Hindlimb muscle (tissue), 1 donor: ENCODE measurements around the gene TRIM46. TPM values are rescaled to one million over a fixed set of nuclear protein-coding genes. Genes with fewer than 3 reads are reported as not detected.
A peak's percentile ranks its signal among the peaks of the same experiment; 100 is the strongest.

Experiments
- DNase-seq: peaks from one replicate; pipeline ENCODE4 v3.0.0-alpha.2; 2013
- polyA plus RNA-seq: library from polyadenylated mRNA; unstranded; fragments of 120-200 nt; gene quantifications from one replicate; pipeline ENCODE4 v1.2.1, GENCODE V29; 2013; ENCODE audit not compliant: insufficient read length

Gene TRIM46, protein sequence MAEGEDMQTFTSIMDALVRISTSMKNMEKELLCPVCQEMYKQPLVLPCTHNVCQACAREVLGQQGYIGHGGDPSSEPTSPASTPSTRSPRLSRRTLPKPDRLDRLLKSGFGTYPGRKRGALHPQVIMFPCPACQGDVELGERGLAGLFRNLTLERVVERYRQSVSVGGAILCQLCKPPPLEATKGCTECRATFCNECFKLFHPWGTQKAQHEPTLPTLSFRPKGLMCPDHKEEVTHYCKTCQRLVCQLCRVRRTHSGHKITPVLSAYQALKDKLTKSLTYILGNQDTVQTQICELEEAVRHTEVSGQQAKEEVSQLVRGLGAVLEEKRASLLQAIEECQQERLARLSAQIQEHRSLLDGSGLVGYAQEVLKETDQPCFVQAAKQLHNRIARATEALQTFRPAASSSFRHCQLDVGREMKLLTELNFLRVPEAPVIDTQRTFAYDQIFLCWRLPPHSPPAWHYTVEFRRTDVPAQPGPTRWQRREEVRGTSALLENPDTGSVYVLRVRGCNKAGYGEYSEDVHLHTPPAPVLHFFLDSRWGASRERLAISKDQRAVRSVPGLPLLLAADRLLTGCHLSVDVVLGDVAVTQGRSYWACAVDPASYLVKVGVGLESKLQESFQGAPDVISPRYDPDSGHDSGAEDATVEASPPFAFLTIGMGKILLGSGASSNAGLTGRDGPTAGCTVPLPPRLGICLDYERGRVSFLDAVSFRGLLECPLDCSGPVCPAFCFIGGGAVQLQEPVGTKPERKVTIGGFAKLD
- polyA plus RNA-seq: 0.40 TPM

DNA sequence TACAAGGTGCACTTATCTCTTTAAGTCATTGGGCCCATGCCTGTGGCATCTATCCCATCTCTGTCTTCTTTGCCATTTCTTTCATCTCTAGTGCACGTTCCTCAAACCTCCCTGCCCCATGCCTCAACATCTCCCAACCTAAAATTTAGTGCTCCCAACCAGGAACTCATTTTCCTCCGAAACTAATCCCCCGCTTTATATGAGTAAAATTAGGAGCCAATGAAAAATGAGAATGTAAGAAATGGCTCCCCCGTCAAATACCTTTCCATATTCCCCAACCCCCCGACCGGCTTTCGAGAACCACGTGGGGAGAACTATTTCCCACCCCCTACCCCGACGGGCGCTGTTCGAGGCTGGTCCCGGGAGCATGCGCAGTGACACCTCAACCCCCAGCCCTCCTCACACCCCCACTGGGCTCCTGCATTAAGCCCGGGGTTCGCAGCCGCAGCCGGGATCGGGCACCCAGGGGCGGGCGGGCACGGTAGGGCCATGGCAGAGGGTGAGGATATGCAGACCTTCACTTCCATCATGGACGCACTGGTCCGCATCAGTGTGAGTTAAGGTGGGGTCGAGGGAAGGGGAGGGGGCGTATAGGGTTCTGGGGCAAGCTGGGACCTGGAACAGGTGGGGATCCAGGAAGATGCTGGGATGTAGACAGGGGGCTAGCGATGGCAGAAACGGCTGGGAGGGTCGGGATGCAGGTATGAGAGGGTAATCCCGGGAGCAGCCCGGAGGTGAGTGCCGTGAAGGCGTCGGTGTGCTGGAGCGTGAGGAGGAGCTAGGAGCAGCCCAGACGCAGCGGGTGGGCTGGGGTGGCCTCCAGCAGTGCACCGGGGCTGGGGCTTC, at the start of gene TRIM46:
Gene TRIM46 (plus strand): TSS at position 372 of the 846 bp plus-strand sequence. CDS start 118 bp downstream, at position 490.
- DNase-seq: no peak

- no peak for DNase-seq
Observed at GRCh38 chr1:155124503-155125463, 48.9 kb upstream of the TRIM46 start.

- DNase-seq: no peak
Observed at GRCh38 chr1:155125511-155125945, 48.1 kb upstream of the TRIM46 start.

DNA sequence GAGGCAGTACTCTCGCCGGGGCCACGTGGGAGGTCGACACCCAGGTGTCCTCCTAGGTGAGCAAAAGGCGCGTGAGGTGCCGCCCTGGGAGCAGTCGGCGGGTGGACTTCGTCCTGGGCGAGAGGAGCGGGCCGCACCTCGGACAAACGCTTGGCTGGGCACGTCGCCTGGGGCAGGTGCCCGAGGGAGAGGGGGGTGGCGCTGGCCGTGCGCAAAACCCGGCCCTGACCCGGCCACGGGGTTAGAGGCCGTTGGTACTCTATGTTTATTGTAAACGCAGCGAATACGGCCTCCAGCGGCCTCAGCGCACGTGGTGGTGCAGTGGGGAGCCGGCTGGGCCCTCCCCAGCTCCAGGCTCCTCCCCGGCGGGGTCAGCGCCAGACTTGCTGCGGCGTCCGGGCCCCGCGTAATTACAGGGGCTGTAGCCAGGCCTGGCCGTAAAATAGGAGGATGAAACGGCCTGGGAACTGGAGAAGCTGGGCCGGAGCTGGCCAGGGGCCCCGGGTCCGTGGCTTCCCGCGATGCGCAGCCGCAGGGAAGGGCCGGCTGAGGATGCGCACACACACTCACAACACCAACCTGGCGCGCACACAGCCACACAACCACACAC, 47.6 kb upstream of the TRIM46 start:
- peak; percentile 53 for DNase-seq

DNA sequence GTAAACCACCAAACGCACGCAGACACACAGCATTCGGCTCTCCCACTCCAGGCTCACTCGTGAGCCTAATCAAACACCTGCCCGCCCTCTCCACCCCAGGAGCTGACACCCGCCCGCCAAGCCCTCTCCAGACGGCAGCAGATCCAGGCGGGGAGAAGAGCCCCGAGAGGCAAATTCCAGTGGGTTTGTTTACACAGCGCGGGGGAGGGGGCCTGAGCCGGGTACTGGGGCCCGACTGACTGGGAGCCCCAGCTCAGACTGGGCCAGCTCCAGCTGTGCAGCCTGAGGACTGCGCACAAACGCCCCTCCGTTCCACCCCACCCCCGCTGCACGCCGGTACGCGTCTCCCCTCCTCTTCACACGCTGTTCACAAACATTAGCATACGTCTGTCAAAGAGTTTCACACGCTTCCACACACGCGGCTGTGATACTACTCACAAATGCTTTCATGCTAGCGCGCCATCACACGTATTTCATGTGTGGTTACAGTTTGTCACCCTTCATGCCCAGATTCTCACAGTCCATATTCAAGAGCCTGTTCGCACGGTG, 47.0 kb upstream of the TRIM46 start:
- no peak for DNase-seq

GRCh38 chr1:155127105-155127966, 46.3 kb upstream of the TRIM46 start, which contains the start of gene EFNA1:
Gene EFNA1, plus strand, starts transcription at chr1:155127876. Its CDS starts 102 bp downstream, at chr1:155127978.
- no peak for DNase-seq

DNA sequence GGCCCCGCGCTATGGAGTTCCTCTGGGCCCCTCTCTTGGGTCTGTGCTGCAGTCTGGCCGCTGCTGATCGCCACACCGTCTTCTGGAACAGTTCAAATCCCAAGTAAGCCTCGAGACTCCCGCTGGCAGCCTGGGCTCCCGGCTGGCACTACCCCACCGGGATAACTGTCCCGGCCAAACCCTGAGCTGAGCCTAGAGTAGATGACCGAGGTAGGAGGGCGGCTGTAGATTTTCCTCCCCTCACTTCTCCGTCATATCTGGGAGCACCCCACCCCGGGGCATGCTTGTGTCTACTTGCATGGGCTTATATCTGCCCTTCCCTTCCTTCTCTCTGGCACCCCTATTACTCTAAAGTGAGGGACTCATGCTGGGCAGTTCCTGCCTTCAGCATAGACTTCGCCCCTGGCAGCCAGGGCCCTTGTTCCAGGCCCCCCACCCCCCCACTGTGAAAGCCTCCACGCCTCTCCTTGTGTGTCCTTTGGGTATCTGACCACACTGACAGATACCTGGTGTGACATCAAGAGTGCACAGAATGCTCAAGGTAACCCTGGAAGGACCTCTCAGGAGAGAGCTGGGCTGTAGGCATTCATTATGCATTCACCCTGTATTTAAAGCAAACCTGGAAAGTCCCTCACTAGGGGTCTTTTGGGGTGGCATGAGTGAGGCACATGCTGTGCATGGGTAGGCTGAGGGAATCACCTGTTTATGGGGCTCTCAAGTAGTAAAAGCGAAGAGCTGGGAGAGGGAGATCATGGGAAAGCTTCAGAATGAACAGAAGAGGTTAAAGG, 45.5 kb upstream of the TRIM46 start:
- DNase-seq: no peak

- DNase-seq: no peak
Observed at GRCh38 chr1:155128755-155129473, 44.7 kb upstream of the TRIM46 start.

DNA sequence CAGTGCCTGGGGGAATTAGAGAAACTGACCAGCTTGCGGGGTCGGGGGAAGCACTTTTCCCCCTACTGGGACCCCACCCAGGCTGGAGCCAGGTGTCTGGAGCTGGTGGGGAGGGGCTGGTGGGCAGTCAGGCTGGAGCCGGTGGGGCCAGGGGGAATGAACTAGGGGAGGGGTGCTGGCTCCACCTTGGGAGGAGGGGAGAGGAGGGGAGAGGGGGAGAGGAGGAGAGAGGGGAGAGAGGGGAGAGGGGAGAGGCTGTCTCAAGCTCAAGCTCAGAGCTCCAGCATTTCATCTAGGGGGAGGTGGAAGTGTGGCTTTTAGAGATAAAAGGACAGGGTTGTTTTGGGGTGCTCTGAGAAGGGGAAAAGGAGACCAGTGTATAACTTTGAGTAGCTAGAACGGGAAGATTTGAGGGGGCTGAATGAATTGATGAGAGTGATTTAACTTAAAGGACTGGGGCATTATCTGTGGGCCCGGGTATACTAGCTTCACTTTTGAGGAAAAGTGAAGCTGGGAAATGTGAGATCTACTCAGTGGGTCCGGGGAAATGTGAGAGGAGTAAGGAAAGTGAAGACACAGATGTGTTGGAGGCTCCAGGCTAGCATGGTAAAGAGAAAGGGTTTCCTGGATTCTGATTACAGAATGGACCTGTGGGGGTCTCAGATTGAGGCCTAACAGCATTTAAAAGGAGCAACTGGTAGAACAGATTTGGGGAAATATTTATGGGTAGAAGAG, 43.2 kb upstream of the TRIM46 start:
- no peak for DNase-seq

DNA sequence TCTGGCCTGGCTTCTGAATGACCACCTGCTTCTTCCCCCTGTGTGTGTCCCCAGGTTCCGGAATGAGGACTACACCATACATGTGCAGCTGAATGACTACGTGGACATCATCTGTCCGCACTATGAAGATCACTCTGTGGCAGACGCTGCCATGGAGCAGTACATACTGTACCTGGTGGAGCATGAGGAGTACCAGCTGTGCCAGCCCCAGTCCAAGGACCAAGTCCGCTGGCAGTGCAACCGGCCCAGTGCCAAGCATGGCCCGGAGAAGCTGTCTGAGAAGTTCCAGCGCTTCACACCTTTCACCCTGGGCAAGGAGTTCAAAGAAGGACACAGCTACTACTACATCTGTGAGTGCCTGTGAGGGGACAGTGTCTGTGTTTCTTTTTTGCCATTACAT, 42.4 kb upstream of the TRIM46 start:
- no peak for DNase-seq

DNA sequence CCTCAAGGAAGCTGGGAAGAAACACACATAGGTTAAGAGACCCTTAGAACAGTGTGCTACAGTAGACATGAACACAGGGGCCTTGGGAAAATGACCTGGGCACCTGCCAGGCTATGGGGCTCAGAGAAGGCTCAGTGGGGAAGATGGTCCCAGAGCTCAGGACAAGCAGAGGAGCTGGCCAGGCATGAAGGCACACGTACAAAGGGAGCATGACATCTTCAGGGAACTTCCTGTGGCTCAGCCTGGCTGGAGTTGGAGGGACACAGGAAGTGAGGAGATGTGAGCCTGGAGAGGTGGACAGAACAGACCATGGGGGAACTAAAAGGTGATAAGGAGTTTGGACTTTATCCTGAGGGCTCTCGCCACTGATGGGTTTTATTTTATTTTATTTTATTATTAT, 41.8 kb upstream of the TRIM46 start:
- no peak for DNase-seq

DNA sequence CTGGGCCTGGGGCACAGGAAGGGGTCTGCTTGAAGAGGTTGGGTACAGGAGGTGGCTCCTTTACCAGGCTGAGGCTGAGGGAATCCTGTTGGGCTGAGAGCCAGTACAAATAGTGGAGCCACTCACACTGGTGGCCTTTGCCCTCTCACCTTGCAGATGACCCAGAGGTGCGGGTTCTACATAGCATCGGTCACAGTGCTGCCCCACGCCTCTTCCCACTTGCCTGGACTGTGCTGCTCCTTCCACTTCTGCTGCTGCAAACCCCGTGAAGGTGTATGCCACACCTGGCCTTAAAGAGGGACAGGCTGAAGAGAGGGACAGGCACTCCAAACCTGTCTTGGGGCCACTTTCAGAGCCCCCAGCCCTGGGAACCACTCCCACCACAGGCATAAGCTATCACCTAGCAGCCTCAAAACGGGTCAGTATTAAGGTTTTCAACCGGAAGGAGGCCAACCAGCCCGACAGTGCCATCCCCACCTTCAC, 39.8 kb upstream of the TRIM46 start:
- DNase-seq: no peak

DNA sequence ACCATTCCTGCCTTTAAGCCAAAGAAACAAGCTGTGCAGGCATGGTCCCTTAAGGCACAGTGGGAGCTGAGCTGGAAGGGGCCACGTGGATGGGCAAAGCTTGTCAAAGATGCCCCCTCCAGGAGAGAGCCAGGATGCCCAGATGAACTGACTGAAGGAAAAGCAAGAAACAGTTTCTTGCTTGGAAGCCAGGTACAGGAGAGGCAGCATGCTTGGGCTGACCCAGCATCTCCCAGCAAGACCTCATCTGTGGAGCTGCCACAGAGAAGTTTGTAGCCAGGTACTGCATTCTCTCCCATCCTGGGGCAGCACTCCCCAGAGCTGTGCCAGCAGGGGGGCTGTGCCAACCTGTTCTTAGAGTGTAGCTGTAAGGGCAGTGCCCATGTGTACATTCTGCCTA, 39.3 kb upstream of the TRIM46 start:
- DNase-seq: no peak

DNA sequence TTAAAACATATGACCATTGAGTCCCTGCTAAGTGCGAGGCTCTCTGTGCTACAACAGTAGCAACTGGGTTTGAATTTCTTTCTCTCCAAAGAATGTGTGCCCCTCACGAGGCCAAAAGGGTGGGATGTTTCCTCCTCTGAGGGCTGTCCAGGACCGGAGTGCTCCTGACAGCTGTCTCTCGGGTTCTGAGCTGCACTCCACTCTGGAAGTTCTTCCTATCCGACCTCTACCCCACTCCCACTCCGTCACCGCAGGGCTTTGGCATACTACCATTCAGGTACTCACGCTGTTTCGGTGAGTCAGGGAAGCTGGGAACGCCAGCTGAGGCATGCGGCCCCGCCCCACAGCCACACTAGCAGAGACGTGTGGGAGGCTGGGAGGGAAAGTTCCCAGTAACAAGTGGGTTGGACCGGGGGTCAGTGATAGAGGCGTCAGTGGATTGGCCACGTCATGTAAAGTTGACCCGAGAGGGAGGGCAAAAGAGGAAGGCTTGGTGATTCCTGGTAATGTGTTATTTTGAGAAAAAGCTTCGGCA, 38.7 kb upstream of the TRIM46 start:
- DNase-seq: peak; percentile 84

- peak; percentile 96 for DNase-seq
Observed at GRCh38 chr1:155135415-155136028, 38.1 kb upstream of the TRIM46 start, which contains the start of gene SLC50A1. Gene SLC50A1, plus strand, starts transcription at chr1:155135852. Its CDS starts 60 bp downstream, at chr1:155135912.

DNA sequence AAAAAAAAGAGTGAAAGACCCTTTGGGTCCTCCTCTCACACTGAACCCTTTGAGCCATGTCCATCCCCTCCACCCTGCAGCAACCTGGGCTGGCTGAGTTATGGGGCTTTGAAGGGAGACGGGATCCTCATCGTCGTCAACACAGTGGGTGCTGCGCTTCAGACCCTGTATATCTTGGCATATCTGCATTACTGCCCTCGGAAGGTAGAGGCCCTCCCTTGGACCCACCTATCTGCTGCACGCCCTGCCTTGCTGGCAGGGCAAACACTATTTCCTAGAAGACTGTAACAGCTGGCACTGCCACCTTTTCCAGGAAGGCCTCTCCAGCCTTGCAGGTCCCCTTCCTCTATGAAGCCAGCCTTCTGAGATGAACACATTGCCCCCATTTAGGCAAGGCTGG, 36.9 kb upstream of the TRIM46 start:
- DNase-seq: no peak
